Skeletal muscle satellite cell (primary cell): ENCODE results near the gene PSMD5.

Experiments
- H3K27me3 ChIP-seq: 2 replicates; pipeline ENCODE4 v1.7.0; 2013; ENCODE audit warnings: low read length; ENCODE audit not compliant: control insufficient read depth, insufficient read depth
- H3K36me3 ChIP-seq: 2 replicates; pipeline ENCODE4 v1.7.0; 2013; ENCODE audit warnings: mild to moderate bottlenecking, control low read depth, low read length; ENCODE audit not compliant: insufficient read depth
- H3K4me1 ChIP-seq: 2 replicates; pipeline ENCODE4 v1.7.0; 2013; ENCODE audit warnings: low read length; ENCODE audit not compliant: control insufficient read depth, insufficient read depth
- H3K4me2 ChIP-seq: 2 replicates; pipeline ENCODE4 v1.7.0; 2013; ENCODE audit warnings: mild to moderate bottlenecking, low read length
- H3K4me3 ChIP-seq: 2 replicates; pipeline ENCODE4 v1.7.0; 2013; ENCODE audit warnings: low read length
- H3K9ac ChIP-seq: 2 replicates; pipeline ENCODE4 v1.7.0; 2013; ENCODE audit warnings: mild to moderate bottlenecking, low read depth, low read length, moderate library complexity
- H3K9me3 ChIP-seq: replicated peaks from 2 replicates; pipeline ENCODE4 v1.7.0; 2013; ENCODE audit warnings: mild to moderate bottlenecking, control low read depth, low read length

The PSMD5 gene

GRCh38 chr9:120882935-120883607 lies 40.3 kb upstream of the PSMD5 start:
- Histone ChIP-seq H3K36me3 (no peaks in the 10 kb centered on the region), H3K27me3 (peaks cover 10% of the 10 kb centered on the region), H3K9me3 (no peaks in the 10 kb centered on the region), H3K4me2 (no peak overlapping the region), H3K9ac (no peak overlapping the region), H3K4me1 (peaks cover 9% of the 10 kb centered on the region), H3K4me3 (no peak overlapping the region)

- H3K9ac ChIP-seq, result no peak overlapping the region
- no peaks in the 10 kb centered on the region for H3K36me3 ChIP-seq
- no peak overlapping the region for H3K4me3 ChIP-seq
- H3K4me1 ChIP-seq, result peaks cover 15% of the 10 kb centered on the region
- H3K4me2 ChIP-seq, result no peak overlapping the region
- no peaks in the 10 kb centered on the region for H3K9me3 ChIP-seq
- peaks cover 10% of the 10 kb centered on the region for H3K27me3 ChIP-seq
Observed at GRCh38 chr9:120879446-120879845, 36.7 kb upstream of the PSMD5 start.

DNA sequence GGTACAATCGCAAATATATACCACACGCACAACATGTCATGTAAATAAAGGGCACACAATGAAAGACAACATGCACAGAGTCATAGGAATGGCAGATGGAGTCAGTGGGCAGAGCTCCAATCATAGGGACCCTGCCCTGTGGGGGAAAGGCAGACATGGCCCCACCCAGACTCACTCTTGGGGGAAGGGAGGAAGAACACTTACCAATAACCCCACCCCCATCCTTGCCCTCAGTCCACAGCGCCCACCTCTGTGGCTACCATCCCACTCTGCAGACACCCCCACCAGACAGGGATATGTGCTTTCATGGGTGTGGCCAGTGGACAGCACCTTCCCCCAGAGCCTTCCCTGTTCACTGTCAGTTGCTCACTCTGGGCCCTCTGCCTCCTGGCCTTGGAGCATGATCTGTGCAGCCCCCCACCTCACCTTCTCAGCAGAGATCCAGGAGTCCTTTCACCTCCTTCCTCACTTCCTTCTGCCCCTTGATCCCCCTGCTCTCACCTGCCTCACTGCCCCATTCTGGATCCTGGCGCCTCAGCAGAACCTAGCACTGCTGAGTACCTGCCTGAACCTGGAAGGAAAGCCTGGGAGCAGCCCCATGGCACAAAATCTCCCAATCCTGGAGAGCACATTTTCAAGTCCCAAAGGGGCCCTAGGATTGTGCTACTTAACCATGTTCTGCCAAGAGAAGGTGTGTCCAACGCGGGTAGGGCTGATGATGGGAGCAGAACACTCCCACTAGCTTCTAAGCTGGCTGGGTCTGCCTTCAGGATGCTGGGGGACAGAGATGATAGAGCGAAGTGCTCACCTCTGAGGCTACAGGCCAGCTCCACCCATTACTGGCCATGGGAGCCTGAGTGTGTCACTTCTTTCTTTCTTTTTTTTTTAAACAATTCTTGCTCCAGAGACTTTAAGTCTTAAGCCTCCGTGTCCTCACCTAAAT lies 35.7 kb upstream of the PSMD5 start:
- Histone ChIP-seq H3K9me3 (no peaks in the 10 kb centered on the region), H3K4me1 (peaks cover 15% of the 10 kb centered on the region), H3K4me3 (no peak overlapping the region), H3K27me3 (peaks cover 5% of the 10 kb centered on the region), H3K36me3 (no peaks in the 10 kb centered on the region), H3K9ac (no peak overlapping the region), H3K4me2 (no peak overlapping the region)

GRCh38 chr9:120877276-120878034 lies 34.7 kb upstream of the PSMD5 start:
- Histone ChIP-seq H3K9ac (peak overlapping the region; percentile 63), H3K27me3 (no peaks in the 10 kb centered on the region), H3K4me3 (peak overlapping the region; percentile 67), H3K9me3 (no peaks in the 10 kb centered on the region), H3K36me3 (peaks cover 3% of the 10 kb centered on the region), H3K4me2 (peak overlapping the region; percentile 90), H3K4me1 (peaks cover 15% of the 10 kb centered on the region)

DNA sequence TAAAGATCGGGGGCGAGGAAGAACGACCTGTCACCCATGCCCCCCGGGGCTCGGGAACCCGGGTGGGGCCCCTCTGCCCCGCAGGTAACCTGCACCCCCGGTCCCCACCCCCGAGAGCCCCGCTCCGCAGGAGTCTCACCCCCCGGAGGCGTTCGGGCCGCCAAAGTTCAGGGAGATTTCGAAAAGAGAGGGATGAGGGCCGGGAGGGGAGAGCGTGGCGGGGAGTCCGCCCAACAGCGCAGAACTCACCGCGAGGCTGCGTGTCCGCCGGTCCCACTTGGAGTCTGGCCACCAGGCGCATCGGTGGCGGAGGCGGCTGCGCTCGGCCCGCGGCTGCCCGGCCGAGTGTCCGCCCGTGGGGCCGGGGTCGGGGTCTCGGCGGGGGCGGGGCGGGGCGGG lies 34.1 kb upstream of the PSMD5 start, which contains the start of gene PHF19:
Gene PHF19 (minus strand): TSS at position 347 of the 399 bp plus-strand sequence. CDS start 2,447 bp downstream, outside the sequence.
- Histone ChIP-seq H3K4me1 (peaks cover 15% of the 10 kb centered on the region), H3K36me3 (peaks cover 3% of the 10 kb centered on the region)

GRCh38 chr9:120875954-120876841 lies 33.5 kb upstream of the PSMD5 start:
- Histone ChIP-seq H3K36me3 (peaks cover 3% of the 10 kb centered on the region), H3K4me1 (peaks cover 15% of the 10 kb centered on the region), H3K9me3 (no peaks in the 10 kb centered on the region), H3K27me3 (no peaks in the 10 kb centered on the region), H3K9ac (peak overlapping the region; percentile 84), H3K4me2 (peak overlapping the region; percentile 90), H3K4me3 (peak overlapping the region; percentile 82)

More for the DNA sequence above, 34.1 kb upstream of the PSMD5 start, which contains the start of gene PHF19:
- no peaks in the 10 kb centered on the region for H3K27me3 ChIP-seq
- no peaks in the 10 kb centered on the region for H3K9me3 ChIP-seq
- H3K9ac ChIP-seq, result peak within 1 kb of the TSS; percentile 84
- H3K4me2 ChIP-seq, result peak within 1 kb of the TSS; percentile 90
- H3K4me3 ChIP-seq, result peak within 1 kb of the TSS; percentile 82

DNA sequence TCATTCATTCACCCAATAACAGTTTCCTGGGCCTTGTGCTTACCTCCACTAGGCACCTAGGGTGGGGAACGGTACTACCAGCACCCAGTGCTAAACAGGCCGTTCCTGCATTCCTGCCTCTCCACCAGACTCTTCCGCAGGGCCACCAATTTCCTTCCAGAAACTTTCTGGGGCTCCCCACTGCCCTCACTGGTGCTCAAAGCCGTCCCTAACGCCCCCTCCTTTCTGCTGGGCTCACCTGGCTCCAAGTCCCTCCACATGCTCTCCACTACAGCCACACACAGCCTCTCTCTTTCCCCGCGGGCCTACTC lies 32.9 kb upstream of the PSMD5 start:
- H3K4me3 ChIP-seq, result peak overlapping the region; percentile 82
- H3K4me1 ChIP-seq, result peaks cover 15% of the 10 kb centered on the region
- H3K4me2 ChIP-seq, result peak overlapping the region; percentile 90
- no peaks in the 10 kb centered on the region for H3K9me3 ChIP-seq
- H3K9ac ChIP-seq, result peak overlapping the region; percentile 84
- peaks cover 3% of the 10 kb centered on the region for H3K36me3 ChIP-seq
- H3K27me3 ChIP-seq, result no peaks in the 10 kb centered on the region

DNA sequence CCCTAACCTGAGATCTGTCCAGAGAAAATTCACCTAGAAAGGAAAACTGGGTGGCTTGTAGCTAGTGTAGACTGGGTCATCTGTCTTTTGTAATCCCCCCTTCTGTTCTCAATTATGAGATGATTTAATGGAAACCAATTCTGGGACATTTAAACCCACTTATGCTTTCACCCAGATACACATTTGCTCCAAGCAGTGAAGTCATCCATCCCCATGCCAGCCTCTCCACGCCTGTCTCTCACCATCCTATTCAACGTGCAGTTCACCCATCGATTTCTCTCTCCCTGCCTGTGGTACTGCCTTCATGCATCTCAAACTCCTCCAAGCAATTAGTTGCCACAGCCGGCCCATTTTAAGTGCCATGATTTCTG lies 32.5 kb upstream of the PSMD5 start:
- Histone ChIP-seq H3K36me3 (peaks cover 7% of the 10 kb centered on the region), H3K4me1 (peaks cover 18% of the 10 kb centered on the region), H3K9me3 (no peaks in the 10 kb centered on the region), H3K4me2 (peak overlapping the region; percentile 90), H3K27me3 (no peaks in the 10 kb centered on the region), H3K4me3 (peak overlapping the region; percentile 82), H3K9ac (peak overlapping the region; percentile 84)

- peaks cover 8% of the 10 kb centered on the region for H3K36me3 ChIP-seq
- H3K4me3 ChIP-seq, result no peak overlapping the region
- no peak overlapping the region for H3K9ac ChIP-seq
- H3K27me3 ChIP-seq, result no peaks in the 10 kb centered on the region
- no peaks in the 10 kb centered on the region for H3K9me3 ChIP-seq
- H3K4me2 ChIP-seq, result peak overlapping the region; percentile 90
- peaks cover 25% of the 10 kb centered on the region for H3K4me1 ChIP-seq
Observed at GRCh38 chr9:120874226-120875194, 31.8 kb upstream of the PSMD5 start.

- Histone ChIP-seq H3K9ac (no peak overlapping the region), H3K4me2 (no peak overlapping the region), H3K36me3 (peaks cover 8% of the 10 kb centered on the region), H3K4me3 (no peak overlapping the region), H3K27me3 (no peaks in the 10 kb centered on the region), H3K4me1 (peaks cover 31% of the 10 kb centered on the region), H3K9me3 (no peaks in the 10 kb centered on the region)
Observed at GRCh38 chr9:120873512-120873911, 30.8 kb upstream of the PSMD5 start.
